ENCODE data around the gene TDP1. TPM values are rescaled to one million over a fixed set of nuclear protein-coding genes. Genes with fewer than 3 reads are reported as not detected.

Gene TDP1
- total and polyA plus RNA-seq, 4 donors, result 3.3 to 10.6 (median 4.2) TPM

GRCh38 chr14:89963288-89963978 lies 7.7 kb downstream of the TDP1 start:
- H3K9me3 ChIP-seq (ENCODE audit: control insufficient read depth in 4 of 4, low read length in 3 of 4), result no peaks in the 10 kb centered on the region
- DNase-seq (ENCODE audit: low spot score), result no peak
- TF ChIP-seq TAF1 (conservative IDR thresholded peaks at IDR 0.05), result no peak
- no peak for TF ChIP-seq CTCF (IDR thresholded peaks at IDR 0.05; ENCODE audit: low read depth, low read length, missing input control)
- no peak for TF ChIP-seq FOXA1 (IDR thresholded peaks at IDR 0.05)
- no peak for TF ChIP-seq SP1 (IDR thresholded peaks at IDR 0.05)
- TF ChIP-seq HNF4G (IDR thresholded peaks at IDR 0.05), result no peak
- no peak for TF ChIP-seq ATF3 (IDR thresholded peaks at IDR 0.05)
- TF ChIP-seq FOXA2 (IDR thresholded peaks at IDR 0.05), result no peak
- TF ChIP-seq, protein P1, sequence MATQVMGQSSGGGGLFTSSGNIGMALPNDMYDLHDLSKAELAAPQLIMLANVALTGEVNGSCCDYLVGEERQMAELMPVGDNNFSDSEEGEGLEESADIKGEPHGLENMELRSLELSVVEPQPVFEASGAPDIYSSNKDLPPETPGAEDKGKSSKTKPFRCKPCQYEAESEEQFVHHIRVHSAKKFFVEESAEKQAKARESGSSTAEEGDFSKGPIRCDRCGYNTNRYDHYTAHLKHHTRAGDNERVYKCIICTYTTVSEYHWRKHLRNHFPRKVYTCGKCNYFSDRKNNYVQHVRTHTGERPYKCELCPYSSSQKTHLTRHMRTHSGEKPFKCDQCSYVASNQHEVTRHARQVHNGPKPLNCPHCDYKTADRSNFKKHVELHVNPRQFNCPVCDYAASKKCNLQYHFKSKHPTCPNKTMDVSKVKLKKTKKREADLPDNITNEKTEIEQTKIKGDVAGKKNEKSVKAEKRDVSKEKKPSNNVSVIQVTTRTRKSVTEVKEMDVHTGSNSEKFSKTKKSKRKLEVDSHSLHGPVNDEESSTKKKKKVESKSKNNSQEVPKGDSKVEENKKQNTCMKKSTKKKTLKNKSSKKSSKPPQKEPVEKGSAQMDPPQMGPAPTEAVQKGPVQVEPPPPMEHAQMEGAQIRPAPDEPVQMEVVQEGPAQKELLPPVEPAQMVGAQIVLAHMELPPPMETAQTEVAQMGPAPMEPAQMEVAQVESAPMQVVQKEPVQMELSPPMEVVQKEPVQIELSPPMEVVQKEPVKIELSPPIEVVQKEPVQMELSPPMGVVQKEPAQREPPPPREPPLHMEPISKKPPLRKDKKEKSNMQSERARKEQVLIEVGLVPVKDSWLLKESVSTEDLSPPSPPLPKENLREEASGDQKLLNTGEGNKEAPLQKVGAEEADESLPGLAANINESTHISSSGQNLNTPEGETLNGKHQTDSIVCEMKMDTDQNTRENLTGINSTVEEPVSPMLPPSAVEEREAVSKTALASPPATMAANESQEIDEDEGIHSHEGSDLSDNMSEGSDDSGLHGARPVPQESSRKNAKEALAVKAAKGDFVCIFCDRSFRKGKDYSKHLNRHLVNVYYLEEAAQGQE (IDR thresholded peaks at IDR 0.05), result no peak
- no peak for TF ChIP-seq JUND (IDR thresholded peaks at IDR 0.05)
- TF ChIP-seq HNF4A (conservative IDR thresholded peaks at IDR 0.05), result no peak
- no peak for TF ChIP-seq NR2F2 (IDR thresholded peaks at IDR 0.05)
- TF ChIP-seq EGR1 (IDR thresholded peaks at IDR 0.05; ENCODE audit: low read depth in 2 of 2), result no peak
- no peak for TF ChIP-seq RXRA (IDR thresholded peaks at IDR 0.05)
- no peak for TF ChIP-seq GABPA (IDR thresholded peaks at IDR 0.05 in 1 of 2, conservative IDR thresholded peaks at IDR 0.05 in 1 of 2)
- TF ChIP-seq, protein P2, sequence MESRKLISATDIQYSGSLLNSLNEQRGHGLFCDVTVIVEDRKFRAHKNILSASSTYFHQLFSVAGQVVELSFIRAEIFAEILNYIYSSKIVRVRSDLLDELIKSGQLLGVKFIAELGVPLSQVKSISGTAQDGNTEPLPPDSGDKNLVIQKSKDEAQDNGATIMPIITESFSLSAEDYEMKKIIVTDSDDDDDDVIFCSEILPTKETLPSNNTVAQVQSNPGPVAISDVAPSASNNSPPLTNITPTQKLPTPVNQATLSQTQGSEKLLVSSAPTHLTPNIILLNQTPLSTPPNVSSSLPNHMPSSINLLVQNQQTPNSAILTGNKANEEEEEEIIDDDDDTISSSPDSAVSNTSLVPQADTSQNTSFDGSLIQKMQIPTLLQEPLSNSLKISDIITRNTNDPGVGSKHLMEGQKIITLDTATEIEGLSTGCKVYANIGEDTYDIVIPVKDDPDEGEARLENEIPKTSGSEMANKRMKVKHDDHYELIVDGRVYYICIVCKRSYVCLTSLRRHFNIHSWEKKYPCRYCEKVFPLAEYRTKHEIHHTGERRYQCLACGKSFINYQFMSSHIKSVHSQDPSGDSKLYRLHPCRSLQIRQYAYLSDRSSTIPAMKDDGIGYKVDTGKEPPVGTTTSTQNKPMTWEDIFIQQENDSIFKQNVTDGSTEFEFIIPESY (IDR thresholded peaks at IDR 0.05), result no peak
- TF ChIP-seq RAD21 (IDR thresholded peaks at IDR 0.05), result no peak
- no peak for TF ChIP-seq YY1 (IDR thresholded peaks at IDR 0.05)
- TF ChIP-seq MAX (IDR thresholded peaks at IDR 0.05), result no peak
- no peak overlapping the region for H3K27ac ChIP-seq (ENCODE audit: low read depth in 1 of 2, low read length in 2 of 2)
- no peaks in the 10 kb centered on the region for H3K27me3 ChIP-seq (ENCODE audit: control insufficient read depth in 4 of 4, insufficient read depth in 4 of 4, low read length in 3 of 4)
- H3K36me3 ChIP-seq (ENCODE audit: control insufficient read depth in 4 of 4, insufficient read depth in 3 of 4, low read depth in 1 of 4, low read length in 3 of 4), result peaks cover 0 to 15% (median 9%) of the 10 kb centered on the region in 4 donors
- H3K9ac ChIP-seq (ENCODE audit: low read depth in 1 of 2, low read length in 2 of 2), result no peak overlapping the region
- 97% methylated on average over 10 of the region's 10 CpGs for WGBS
- H3K4me1 ChIP-seq (ENCODE audit: control insufficient read depth in 4 of 4, insufficient read depth in 4 of 4, low read length in 3 of 4), result no peaks in the 10 kb centered on the region
- no peak overlapping the region for H3K4me3 ChIP-seq (ENCODE audit: low read depth in 1 of 3, low read length in 3 of 3)
